H1 (cell line): Measurements from ENCODE around the gene AFAP1L2. TPM values are rescaled to one million over a fixed set of nuclear protein-coding genes. Genes with fewer than 3 reads are reported as not detected.
A peak's percentile ranks its signal among the peaks of the same experiment; 100 is the strongest.

Experiments
- CTCF ChIA-PET: fragments of 300-600 bp; sonication (Branson Sonifier 250); formaldehyde crosslinking; loops from one replicate; lab custom pipeline; 2021; ENCODE audit not compliant: partially characterized antibody; lab: Charles Lee
- POLR2A ChIA-PET: fragments of 300-600 bp; sonication (Branson Sonifier 250); formaldehyde crosslinking; loops from one replicate; lab custom pipeline; 2021; ENCODE audit warnings: inconsistent platforms; ENCODE audit not compliant: partially characterized antibody; lab: Charles Lee
- DNase-seq, 2 experiments: peaks; one replicate each; pipeline versions ENCODE4 v3.0.0 to v3.0.0-alpha.2; 2010 to 2022; ENCODE audit warnings: low spot score in 2 of 2, low read depth in 1 of 2, mixed read lengths in 1 of 2
- FAIRE-seq: peaks from 2 replicates; lab custom pipeline; 2011; peaks lifted over from hg19 to GRCh38; lab: Jason Lieb, UNC
- H2AFZ ChIP-seq: 2 replicates; pipeline ENCODE4 v1.8.1; 2012; ENCODE audit warnings: low read length, inconsistent platforms
- H2AK5ac ChIP-seq: 2 replicates; pipeline ENCODE4 v1.6.1; 2013; ENCODE audit warnings: low read depth, low read length
- H2BK120ac ChIP-seq: replicated peaks from 2 replicates; pipeline ENCODE3; 2013; ENCODE audit warnings: low read depth, low read length, inconsistent platforms
- H2BK12ac ChIP-seq: 2 replicates; pipeline ENCODE4 v1.6.1; 2013; ENCODE audit warnings: low read depth, low read length
- H2BK15ac ChIP-seq: 2 replicates; pipeline ENCODE4 v1.6.1; 2013; ENCODE audit warnings: low read length
- H2BK20ac ChIP-seq: 2 replicates; pipeline ENCODE4 v1.6.1; 2013; ENCODE audit warnings: low read length
- H2BK5ac ChIP-seq: 2 replicates; pipeline ENCODE4 v1.6.1; 2013; ENCODE audit warnings: low read depth, low read length
- H3K14ac ChIP-seq: 2 replicates; pipeline ENCODE4 v1.6.1; 2013; ENCODE audit warnings: inconsistent platforms; ENCODE audit not compliant: insufficient read length
- H3K18ac ChIP-seq: 2 replicates; pipeline ENCODE4 v1.6.1; 2013; ENCODE audit warnings: low read length; ENCODE audit errors: extremely low read depth
- H3K23ac ChIP-seq: 2 replicates; pipeline ENCODE4 v1.6.1; 2013; ENCODE audit warnings: inconsistent platforms; ENCODE audit not compliant: insufficient read length
- H3K23me2 ChIP-seq: 2 replicates; pipeline ENCODE4 v1.6.1; 2013; ENCODE audit warnings: low read depth, low read length
- H3K27ac ChIP-seq: 2 replicates; pipeline ENCODE4 v1.6.1; 2011; ENCODE audit warnings: low read depth, low read length, inconsistent platforms
- H3K27me3 ChIP-seq, 4 experiments: replicated peaks in 1 of 4; 1 replicate in 1 of 4; 2 replicates in 3 of 4; pipeline versions ENCODE4 v1.6.1 to v1.8.1; 2011 to 2013; ENCODE audit warnings: low read length in 3 of 4, mild to moderate bottlenecking in 3 of 4, inconsistent platforms in 2 of 4, mixed read lengths in 2 of 4, moderate library complexity in 1 of 4; ENCODE audit not compliant: control insufficient read depth in 3 of 4, insufficient read depth in 3 of 4; ENCODE audit errors: extremely low read depth in 1 of 4
- H3K36me3 ChIP-seq, 4 experiments: 2 replicates each; pipeline versions ENCODE4 v1.6.1 to v1.8.1; 2011 to 2013; ENCODE audit warnings: mild to moderate bottlenecking in 4 of 4, low read length in 3 of 4, moderate library complexity in 2 of 4, control low read depth in 1 of 4, inconsistent platforms in 1 of 4; ENCODE audit not compliant: insufficient read depth in 4 of 4, control insufficient read depth in 2 of 4
- H3K4ac ChIP-seq: replicated peaks from 2 replicates; pipeline ENCODE3; 2013; ENCODE audit warnings: low read length, low read depth, mixed read lengths, inconsistent platforms; ENCODE audit not compliant: insufficient read length
- H3K4me1 ChIP-seq, 4 experiments: replicated peaks in 1 of 4; 1 replicate in 1 of 4; 2 replicates in 3 of 4; pipeline versions ENCODE4 v1.6.1 to v1.8.1; 2011 to 2013; ENCODE audit warnings: low read length in 3 of 4, inconsistent platforms in 2 of 4, mixed read lengths in 1 of 4; ENCODE audit not compliant: insufficient read depth in 4 of 4, control insufficient read depth in 3 of 4
- H3K4me2 ChIP-seq, 2 experiments: 2 replicates each; pipeline versions ENCODE4 v1.6.1 to v1.8.1; 2011 to 2013; ENCODE audit warnings: low read depth in 2 of 2, low read length in 2 of 2, control low read depth in 1 of 2, inconsistent platforms in 1 of 2, mild to moderate bottlenecking in 1 of 2; ENCODE audit not compliant: insufficient read depth in 1 of 2
- H3K4me3 ChIP-seq, 4 experiments: fragments of 200-600, 300-600 bp in 1 of 4; sonication (generic), shearing (Covaris generic), sonication (Bioruptor Twin) in 1 of 4; 2 replicates each; pipeline versions ENCODE4 v1.5.1 to v1.8.1; 2011 to 2016; ENCODE audit warnings: low read length in 4 of 4, low read depth in 3 of 4, control low read depth in 2 of 4, inconsistent platforms in 2 of 4, mild to moderate bottlenecking in 2 of 4, mixed read lengths in 1 of 4, moderate library complexity in 1 of 4; ENCODE audit not compliant: insufficient read depth in 2 of 4; ENCODE audit errors: extremely low read depth in 1 of 4
- H3K56ac ChIP-seq: replicated peaks from 2 replicates; pipeline ENCODE3; 2013; ENCODE audit warnings: low read depth, mild to moderate bottlenecking, mixed read lengths, low read length, inconsistent platforms; ENCODE audit not compliant: insufficient read length
- H3K79me1 ChIP-seq: 2 replicates; pipeline ENCODE4 v1.6.1; 2013; ENCODE audit warnings: low read depth, low read length, control low read depth
- H3K79me2 ChIP-seq, 2 experiments: 2 replicates each; pipeline versions ENCODE4 v1.6.1 to v1.8.1; 2012 to 2013; ENCODE audit warnings: low read length in 2 of 2, mild to moderate bottlenecking in 2 of 2, inconsistent platforms in 1 of 2; ENCODE audit not compliant: insufficient read depth in 2 of 2, control insufficient read depth in 1 of 2
- H3K9ac ChIP-seq, 4 experiments: replicated peaks in 1 of 4; 1 replicate in 1 of 4; 2 replicates in 3 of 4; pipeline versions ENCODE4 v1.6.1 to v1.8.1; 2011 to 2013; ENCODE audit warnings: low read depth in 3 of 4, low read length in 3 of 4, control low read depth in 2 of 4, mild to moderate bottlenecking in 2 of 4, moderate library complexity in 2 of 4, inconsistent platforms in 1 of 4; ENCODE audit errors: extremely low read depth in 1 of 4
- H3K9me3 ChIP-seq, 2 experiments: 2 replicates each; pipeline versions ENCODE4 v1.6.1 to v1.8.1; 2012 to 2013; ENCODE audit warnings: mild to moderate bottlenecking in 2 of 2, moderate library complexity in 2 of 2, control low read depth in 1 of 2, inconsistent platforms in 1 of 2, low read depth in 1 of 2, low read length in 1 of 2, mixed read lengths in 1 of 2; ENCODE audit not compliant: insufficient read depth in 2 of 2
- H4K20me1 ChIP-seq, 2 experiments: replicated peaks in 1 of 2; 2 replicates each; pipeline versions ENCODE3 to v1.8.1; 2011 to 2013; ENCODE audit warnings: inconsistent platforms in 2 of 2, low read length in 2 of 2, mild to moderate bottlenecking in 1 of 2; ENCODE audit not compliant: insufficient read depth in 2 of 2, control insufficient read depth in 1 of 2
- H4K5ac ChIP-seq: 2 replicates; pipeline ENCODE4 v1.6.1; 2013; ENCODE audit warnings: low read length, low read depth, mixed read lengths, inconsistent platforms; ENCODE audit not compliant: insufficient read length
- H4K8ac ChIP-seq: 2 replicates; pipeline ENCODE4 v1.8.0; 2013; ENCODE audit warnings: mild to moderate bottlenecking, moderate library complexity, low read length, inconsistent platforms; ENCODE audit not compliant: insufficient read depth; ENCODE audit errors: extremely low read depth
- H4K91ac ChIP-seq: replicated peaks from 2 replicates; pipeline ENCODE3; 2013; ENCODE audit warnings: low read length, mixed read lengths, inconsistent platforms; ENCODE audit not compliant: insufficient read length
- ATF2 ChIP-seq: IDR thresholded peaks from 2 replicates; pipeline ENCODE4 v1.6.1; 2012; ENCODE audit warnings: low read length, inconsistent platforms
- SP2 ChIP-seq: IDR thresholded peaks from 2 replicates; pipeline ENCODE4 v1.6.1; 2012; ENCODE audit warnings: mild to moderate bottlenecking, low read length, inconsistent platforms
- TEAD4 ChIP-seq: IDR thresholded peaks from 2 replicates; pipeline ENCODE4 v1.6.1; 2012; ENCODE audit warnings: low read depth, low read length, inconsistent platforms, mixed read lengths
- WGBS, 2 experiments: shearing (Covaris generic) in 1 of 2; methylation state at CpG; one replicate each; pipeline versions ENCODE4 v1.1.6 to v1.1.7; 2013 to 2015; ENCODE audit warnings: low lambda C conversion rate in 2 of 2, mixed read lengths in 2 of 2, inconsistent platforms in 1 of 2, low coverage in 1 of 2, missing lambda C conversion rate in 1 of 2; ENCODE audit not compliant: insufficient replicate concordance in 2 of 2, insufficient coverage in 1 of 2, insufficient read length in 1 of 2; ENCODE audit errors: extremely low coverage in 1 of 2, missing lambda C conversion rate in 1 of 2; 5-methylcytosine and 5-hydroxymethylcytosine counted together
- polyA plus RNA-seq, 7 experiments: library from polyadenylated mRNA; depleted of rRNA in 3 of 7; stranded (reverse) in 5 of 7; unstranded in 2 of 7; fragments of >200 nt in 5 of 7; fragments of 200-250 nt in 2 of 7; gene quantifications; 1 replicate in 5 of 7; 2 replicates in 1 of 7; 4 replicates in 1 of 7; pipeline versions ENCODE4 v1.2.1 to v1.2.3, GENCODE V29; 2011 to 2013; ENCODE audit warnings: missing spikeins in 2 of 7, mixed read lengths in 2 of 7
- total RNA-seq: library from RNA; stranded (reverse); fragmentation: NEBNext Ultra II Directional; extraction: Animal tissue kit (Norgen Biotek cat#: 25700); gene quantifications from 2 replicates; pipeline ENCODE4 v1.2.1, GENCODE V29; 2021

The AFAP1L2 gene
- total and polyA plus RNA-seq, 2 of the 8 experiments (the other 6 are each of a cell fraction or from before 2014, with no cell fraction given): 3.9 to 6.4 TPM

GRCh38 chr10:114408112-114408967 is 4.0 kb upstream of the AFAP1L2 start:
- Histone ChIP-seq H2AFZ (0 out of 2 replicates have a peak overlapping the region, but pooled peaks have one; percentile 42), H3K27ac (no peak overlapping the region), H2BK20ac (no peak overlapping the region; the same call in 1 of the 2 replicates), H2BK12ac (peak overlapping the region; percentile 27; the same call in 1 of the 2 replicates), H3K36me3 (no peaks in the 10 kb centered on the region), H2BK15ac (no peak overlapping the region; the same call in 1 of the 2 replicates), H3K79me1 (no peaks in the 10 kb centered on the region), H3K27me3 (peaks cover 9 to 25% (median 22%) of the 10 kb centered on the region in 4 experiments), H4K8ac (no peak overlapping the region), H4K91ac (peak overlapping the region; percentile 66), H4K20me1 (no peaks in the 10 kb centered on the region), H3K56ac (no peak overlapping the region), H3K4ac (peak overlapping the region; percentile 36), H4K5ac (no peak overlapping the region), H3K4me3 (no peak overlapping the region), H3K9me3 (no peaks in the 10 kb centered on the region), H3K79me2 (no peaks in the 10 kb centered on the region), H3K4me2 (no peak overlapping the region), H3K14ac (no peak overlapping the region), H2BK120ac (peak overlapping the region; percentile 60), H3K18ac (peak overlapping the region; percentile 44; the same call in 1 of the 2 replicates), H3K23me2 (peaks cover 12% of the 10 kb centered on the region; the same call in 1 of the 2 replicates), H3K4me1 (peaks cover 0 to 4% (median 3%) of the 10 kb centered on the region in 4 experiments; a peak in 3 of 7 replicates), H2AK5ac (no peak overlapping the region), H2BK5ac (no peak overlapping the region), H3K23ac (no peak overlapping the region), H3K9ac (no peak overlapping the region)
- ChIA-PET CTCF (interaction anchor here (0.7 to 8.6 kb wide), 10 partner anchors 8 to 140 kb away, joined by 3 to 80 read pairs (median 5); no protein-coding TSS in a partner anchor), POLR2A (interaction anchor here (1.2 kb wide), 1 partner anchor 104 kb away, joined by 4 read pairs; no protein-coding TSS in a partner anchor)
- TF ChIP-seq TEAD4 (no peak), SP2 (no peak), ATF2 (no peak)
- WGBS, 2 experiments: 61% methylated on average over 12 of the region's 12 CpGs; no CpG with 5 or more reads in 1 of the 2 experiments
- DNase-seq (no peak), FAIRE-seq (no peak)
